SH-SY5Y (cell line): Measurements from ENCODE around the gene PMVK.

Source experiments
- GATA2 ChIP-seq: IDR thresholded peaks from 2 replicates; pipeline ENCODE4 v1.6.1; 2011; ENCODE audit warnings: mild to moderate bottlenecking, low read depth, low read length
- GATA3 ChIP-seq: IDR thresholded peaks from 2 replicates; pipeline ENCODE4 v1.6.1; 2011; ENCODE audit warnings: low read depth, mild to moderate bottlenecking, low read length, moderate library complexity

DNA sequence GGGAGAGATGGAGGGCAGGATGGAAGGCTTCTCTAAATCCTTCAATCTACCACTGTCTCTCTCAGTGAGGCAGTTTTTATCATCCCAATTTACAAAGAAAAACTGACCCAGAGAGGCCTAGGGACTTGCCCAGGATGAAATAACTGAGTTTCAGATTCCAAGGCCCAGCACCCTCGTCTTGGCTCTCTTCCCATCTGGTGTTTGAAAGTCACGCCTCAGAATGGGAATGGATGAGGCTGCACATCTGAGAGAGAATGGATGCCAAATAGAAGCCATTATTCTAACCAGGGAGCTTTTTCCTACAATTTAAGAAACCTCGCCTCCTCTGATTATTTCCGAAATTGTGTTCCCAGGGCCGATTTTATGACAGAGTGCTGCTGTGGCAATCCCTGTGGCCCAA is 55.8 kb downstream of the PMVK start:
- TF ChIP-seq GATA2 = no peak
- TF ChIP-seq GATA3 = no peak
